Measurements from ENCODE around the gene DUSP10.

DUSP10 gene

DNA sequence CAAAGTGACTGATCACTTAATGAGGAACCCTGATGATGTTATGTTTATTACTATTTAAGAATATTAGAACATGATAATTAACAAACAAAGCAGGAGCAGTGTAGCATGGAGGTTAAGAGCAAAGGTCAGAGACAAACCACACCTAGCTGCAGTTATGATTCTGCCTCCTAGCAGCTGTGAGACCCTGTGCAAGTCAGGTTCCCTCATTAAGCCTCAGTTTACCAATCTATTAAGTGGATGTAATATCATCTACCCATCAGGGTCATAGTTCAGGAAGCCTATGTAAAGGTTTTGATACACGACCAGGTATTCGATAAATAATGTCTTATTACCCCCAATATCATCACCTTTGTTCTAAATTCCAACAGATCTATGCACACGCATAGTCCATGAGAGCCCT is 32.0 kb downstream of the DUSP10 start:
- no peaks in the 10 kb centered on the region for H3K79me2 ChIP-seq (ENCODE audit: insufficient read depth, low read length)
- no peaks in the 10 kb centered on the region for H3F3A ChIP-seq (ENCODE audit: insufficient read depth)
- no peaks in the 10 kb centered on the region for H3K9me3 ChIP-seq (ENCODE audit: insufficient read depth, low read length)
- H3K36me3 ChIP-seq (ENCODE audit: low read length) = no peaks in the 10 kb centered on the region
- no peaks in the 10 kb centered on the region for H3K27me3 ChIP-seq (ENCODE audit: low read length)
- H3K4me2 ChIP-seq (ENCODE audit: low read depth, low read length, poor library complexity, severe bottlenecking) = no peak overlapping the region
- no peak overlapping the region for H2AFZ ChIP-seq (ENCODE audit: low read depth, low read length, severe bottlenecking)
- H3K4me3 ChIP-seq (ENCODE audit: insufficient read depth, low read length, poor library complexity, severe bottlenecking) = no peak overlapping the region
- no peaks in the 10 kb centered on the region for H3K9me2 ChIP-seq (replicated peaks; ENCODE audit: insufficient read depth, low read length)
- no peak overlapping the region for H3K27ac ChIP-seq (ENCODE audit: low read depth, low read length)
- H3K9ac ChIP-seq (ENCODE audit: low read length) = no peak overlapping the region
- H4K20me1 ChIP-seq (ENCODE audit: low read depth, low read length) = no peaks in the 10 kb centered on the region
- TF ChIP-seq CTCF (IDR thresholded peaks at IDR 0.05; ENCODE audit: insufficient read depth, low read length, poor library complexity, severe bottlenecking) (no peak), EZH2phosphoT487 (conservative IDR thresholded peaks at IDR 0.05; ENCODE audit: low read length) (no peak)

DNA sequence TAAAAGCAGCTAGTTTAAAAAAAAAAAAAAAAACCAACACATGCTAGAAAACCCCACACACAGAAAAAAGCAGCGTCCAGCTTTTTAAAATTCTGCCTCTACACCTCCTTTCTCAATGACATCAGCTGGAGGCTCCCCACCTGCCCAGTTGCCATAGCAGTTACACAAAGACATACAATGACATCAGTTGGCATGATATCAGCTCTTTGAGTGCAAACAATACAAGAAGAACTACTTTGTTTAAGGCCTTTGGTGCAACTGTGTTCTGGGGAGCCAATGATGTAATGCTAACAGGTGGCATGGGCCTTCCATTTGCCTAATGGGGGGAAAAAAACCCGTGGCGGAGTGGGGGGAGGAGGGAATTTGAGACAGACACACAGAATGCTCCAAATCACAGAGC is 32.9 kb downstream of the DUSP10 start:
- H3K4me2 ChIP-seq (ENCODE audit: low read depth, low read length, poor library complexity, severe bottlenecking) = peak overlapping the region; percentile 25

DNA sequence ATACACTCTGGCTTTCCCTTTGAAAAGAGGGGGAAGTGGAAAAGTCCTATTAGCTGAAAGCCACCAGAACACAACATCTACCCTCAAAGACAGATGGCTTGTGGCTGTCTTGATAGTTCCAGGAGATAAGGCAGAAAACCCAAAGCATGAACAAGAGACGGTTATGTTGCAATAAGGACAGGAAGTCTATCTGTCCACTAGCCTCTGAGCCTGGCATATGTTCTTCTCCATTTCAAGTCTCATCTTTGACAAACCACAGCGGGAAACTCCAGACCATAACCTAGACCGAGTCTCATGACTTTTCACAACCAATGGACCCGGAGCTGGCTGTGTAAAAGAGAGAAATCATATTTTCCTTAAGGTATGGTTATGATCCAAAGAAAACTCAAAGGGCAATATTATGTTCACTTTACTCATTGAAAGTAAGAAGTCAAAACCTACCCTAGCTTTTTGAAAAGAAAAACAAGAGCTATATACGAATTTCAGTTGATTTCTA is 33.8 kb downstream of the DUSP10 start:
- H3K4me3 ChIP-seq (ENCODE audit: insufficient read depth, low read length, poor library complexity, severe bottlenecking) = no peak overlapping the region
- H3K9me3 ChIP-seq (ENCODE audit: insufficient read depth, low read length) = no peaks in the 10 kb centered on the region
- no peak overlapping the region for H2AFZ ChIP-seq (ENCODE audit: low read depth, low read length, severe bottlenecking)
- peak overlapping the region; percentile 25 for H3K4me2 ChIP-seq (ENCODE audit: low read depth, low read length, poor library complexity, severe bottlenecking)
- H3K36me3 ChIP-seq (ENCODE audit: low read length) = no peaks in the 10 kb centered on the region
- H3F3A ChIP-seq (ENCODE audit: insufficient read depth) = no peaks in the 10 kb centered on the region
- H3K9ac ChIP-seq (ENCODE audit: low read length) = no peak overlapping the region
- H3K27ac ChIP-seq (ENCODE audit: low read depth, low read length) = no peak overlapping the region
- no peaks in the 10 kb centered on the region for H3K27me3 ChIP-seq (ENCODE audit: low read length)
- H3K9me2 ChIP-seq (replicated peaks; ENCODE audit: insufficient read depth, low read length) = no peaks in the 10 kb centered on the region
- no peaks in the 10 kb centered on the region for H4K20me1 ChIP-seq (ENCODE audit: low read depth, low read length)
- TF ChIP-seq EZH2phosphoT487 (conservative IDR thresholded peaks at IDR 0.05; ENCODE audit: low read length) (no peak), CTCF (IDR thresholded peaks at IDR 0.05; ENCODE audit: insufficient read depth, low read length, poor library complexity, severe bottlenecking) (no peak)
- no peaks in the 10 kb centered on the region for H3K79me2 ChIP-seq (ENCODE audit: insufficient read depth, low read length)

More for the DNA sequence above, 32.9 kb downstream of the DUSP10 start:
- H3K79me2 ChIP-seq (ENCODE audit: insufficient read depth, low read length) = no peaks in the 10 kb centered on the region
- H4K20me1 ChIP-seq (ENCODE audit: low read depth, low read length) = no peaks in the 10 kb centered on the region
- H3K9me3 ChIP-seq (ENCODE audit: insufficient read depth, low read length) = no peaks in the 10 kb centered on the region
- H3K9ac ChIP-seq (ENCODE audit: low read length) = no peak overlapping the region
- H3K27ac ChIP-seq (ENCODE audit: low read depth, low read length) = no peak overlapping the region
- H3K4me3 ChIP-seq (ENCODE audit: insufficient read depth, low read length, poor library complexity, severe bottlenecking) = no peak overlapping the region
- no peaks in the 10 kb centered on the region for H3F3A ChIP-seq (ENCODE audit: insufficient read depth)
- no peaks in the 10 kb centered on the region for H3K9me2 ChIP-seq (replicated peaks; ENCODE audit: insufficient read depth, low read length)
- H3K27me3 ChIP-seq (ENCODE audit: low read length) = no peaks in the 10 kb centered on the region
- TF ChIP-seq CTCF (IDR thresholded peaks at IDR 0.05; ENCODE audit: insufficient read depth, low read length, poor library complexity, severe bottlenecking) (no peak), EZH2phosphoT487 (conservative IDR thresholded peaks at IDR 0.05; ENCODE audit: low read length) (no peak)
- no peaks in the 10 kb centered on the region for H3K36me3 ChIP-seq (ENCODE audit: low read length)
- H2AFZ ChIP-seq (ENCODE audit: low read depth, low read length, severe bottlenecking) = no peak overlapping the region
